GM20000 (cell line): ENCODE measurements around the gene NEURL1.

Experiments used
- DNase-seq: peaks from one replicate; pipeline ENCODE4 v3.0.0; 2012; ENCODE audit warnings: low spot score
- CTCF ChIP-seq: IDR thresholded peaks from 2 replicates; pipeline ENCODE4 v1.5.1; 2012; ENCODE audit warnings: mild to moderate bottlenecking, control low read depth; ENCODE audit errors: extremely low read depth, missing control alignments

The NEURL1 gene

GRCh38 chr10:103622286-103622685 lies 128.8 kb downstream of the NEURL1 start:
- DNase-seq = no peak
- no peak for TF ChIP-seq CTCF

- TF ChIP-seq CTCF = no peak
- no peak for DNase-seq
Measured at GRCh38 chr10:103622935-103623574, 129.6 kb downstream of the NEURL1 start.

- TF ChIP-seq CTCF = no peak
- no peak for DNase-seq
Measured at GRCh38 chr10:103626178-103626577, 132.7 kb downstream of the NEURL1 start.

- no peak for TF ChIP-seq CTCF
- DNase-seq = no peak
Measured at GRCh38 chr10:103627111-103627892, 133.8 kb downstream of the NEURL1 start.

- no peak for TF ChIP-seq CTCF
- no peak for DNase-seq
Measured at GRCh38 chr10:103627893-103628292, 134.4 kb downstream of the NEURL1 start.

- no peak for DNase-seq
- TF ChIP-seq CTCF = no peak
Measured at GRCh38 chr10:103629581-103629980, 136.1 kb downstream of the NEURL1 start.

GRCh38 chr10:103630156-103630555 lies 136.7 kb downstream of the NEURL1 start:
- no peak for TF ChIP-seq CTCF
- DNase-seq = no peak
